SK-N-SH treated with all-trans-retinoic acid at 6 μM for 48 hours (cell line): ENCODE measurements around the gene SP5.

Experiments
- ATAC-seq: fragments of 200-7000 bp; cut with Tn5 transposase; 3 replicates; pipeline ENCODE4 v1.9.1; 2020; ENCODE audit warnings: mild to moderate bottlenecking, moderate library complexity
- CREB5 ChIP-seq: fragments of 250-450 bp; sonication (Bioruptor Pico); IDR thresholded peaks from 2 replicates; pipeline ENCODE4 v1.5.1; 2020; ENCODE audit warnings: low read depth, mild to moderate bottlenecking, moderate library complexity
- ESRRG ChIP-seq: fragments of 250-450 bp; sonication (Bioruptor Pico); IDR thresholded peaks from 2 replicates; pipeline ENCODE4 v1.6.1; 2021; ENCODE audit warnings: mild to moderate bottlenecking
- GLIS3 ChIP-seq: fragments of 250-450 bp; sonication (Bioruptor Pico); IDR thresholded peaks from 2 replicates; pipeline ENCODE4 v1.5.0; 2020; ENCODE audit warnings: mild to moderate bottlenecking, moderate library complexity
- ISL1 ChIP-seq: fragments of 250-450 bp; sonication (Bioruptor Pico); IDR thresholded peaks from 2 replicates; pipeline ENCODE4 v2.1.2; 2022; ENCODE audit warnings: mild to moderate bottlenecking, moderate library complexity
- OSR1 ChIP-seq: fragments of 250-450 bp; sonication (Bioruptor Pico); IDR thresholded peaks from 2 replicates; pipeline ENCODE4 v1.8.0; 2022; ENCODE audit warnings: moderate library complexity, mild to moderate bottlenecking, inconsistent platforms
- PPARA ChIP-seq: fragments of 250-450 bp; sonication (Bioruptor Pico); IDR thresholded peaks from 2 replicates; pipeline ENCODE4 v1.5.0; 2020; ENCODE audit warnings: mild to moderate bottlenecking, borderline replicate concordance
- RARB ChIP-seq: fragments of 250-450 bp; sonication (Bioruptor Pico); IDR thresholded peaks from 2 replicates; pipeline ENCODE4 v1.8.0; 2021; ENCODE audit warnings: mild to moderate bottlenecking, moderate library complexity
- ZFP3 ChIP-seq: fragments of 250-450 bp; sonication (Bioruptor Pico); IDR thresholded peaks from 2 replicates; pipeline ENCODE4 v1.5.0; 2020; ENCODE audit warnings: mild to moderate bottlenecking, moderate library complexity
- ZNF70 ChIP-seq: fragments of 450-650 bp; formaldehyde crosslinking; IDR thresholded peaks from 2 replicates; pipeline ENCODE4 v1.5.0; 2020; ENCODE audit warnings: mild to moderate bottlenecking, moderate library complexity
- ZNF8 ChIP-seq: fragments of 450-650 bp; formaldehyde crosslinking; IDR thresholded peaks from 2 replicates; pipeline ENCODE4 v1.5.0; 2020; ENCODE audit warnings: mild to moderate bottlenecking, moderate library complexity
- TF ChIP-seq, protein P1 (sequence below): fragments of 250-450 bp; sonication (Bioruptor Pico); IDR thresholded peaks from 2 replicates; pipeline ENCODE4 v1.8.0; 2020; ENCODE audit warnings: mild to moderate bottlenecking, moderate library complexity, borderline replicate concordance
- TF ChIP-seq, protein P2 (sequence below): fragments of 250-450 bp; sonication (Bioruptor Pico); IDR thresholded peaks from 2 replicates; pipeline ENCODE4 v1.5.1; 2021; ENCODE audit warnings: mild to moderate bottlenecking, moderate library complexity
- TF ChIP-seq, protein P3 (sequence below): fragments of 250-450 bp; sonication (Bioruptor Pico); IDR thresholded peaks from 2 replicates; pipeline ENCODE4 v1.5.0; 2020; ENCODE audit warnings: mild to moderate bottlenecking, moderate library complexity
- TF ChIP-seq, protein P4 (sequence below): fragments of 250-450 bp; sonication (Bioruptor Pico); IDR thresholded peaks from 2 replicates; pipeline ENCODE4 v1.8.0; 2021; ENCODE audit warnings: low read depth, mild to moderate bottlenecking, moderate library complexity, borderline replicate concordance

Gene SP5

DNA sequence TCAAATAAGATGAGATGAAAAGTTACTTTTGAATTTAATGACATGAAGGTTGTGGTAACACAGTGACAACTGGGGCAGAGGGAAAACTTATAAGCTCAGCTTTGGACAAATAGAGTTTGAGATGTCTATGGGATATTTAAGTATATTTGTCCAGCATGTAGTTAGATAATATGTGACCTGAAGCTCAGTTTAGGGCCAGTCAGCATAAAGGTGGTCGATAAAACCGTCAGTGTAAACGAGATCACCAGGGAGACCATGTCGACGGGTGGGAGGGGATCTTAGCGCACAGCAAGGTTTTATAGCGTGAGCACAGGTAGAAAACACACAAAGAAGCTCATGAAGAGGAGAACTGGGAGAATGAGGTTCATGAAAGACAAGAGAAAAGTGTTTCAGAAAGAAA, 47.6 kb downstream of the SP5 start:
- no peak for ATAC-seq
- TF ChIP-seq ESRRG (CRISPR knock-in tag) (no peak), ZFP3 (no peak), ZNF8 (no peak), RARB (CRISPR knock-in tag) (no peak), OSR1 (no peak), ZNF70 (CRISPR knock-in tag) (no peak), GLIS3 (no peak), CREB5 (CRISPR knock-in tag) (no peak), PPARA (CRISPR knock-in tag) (no peak)
- TF ChIP-seq, protein P1, sequence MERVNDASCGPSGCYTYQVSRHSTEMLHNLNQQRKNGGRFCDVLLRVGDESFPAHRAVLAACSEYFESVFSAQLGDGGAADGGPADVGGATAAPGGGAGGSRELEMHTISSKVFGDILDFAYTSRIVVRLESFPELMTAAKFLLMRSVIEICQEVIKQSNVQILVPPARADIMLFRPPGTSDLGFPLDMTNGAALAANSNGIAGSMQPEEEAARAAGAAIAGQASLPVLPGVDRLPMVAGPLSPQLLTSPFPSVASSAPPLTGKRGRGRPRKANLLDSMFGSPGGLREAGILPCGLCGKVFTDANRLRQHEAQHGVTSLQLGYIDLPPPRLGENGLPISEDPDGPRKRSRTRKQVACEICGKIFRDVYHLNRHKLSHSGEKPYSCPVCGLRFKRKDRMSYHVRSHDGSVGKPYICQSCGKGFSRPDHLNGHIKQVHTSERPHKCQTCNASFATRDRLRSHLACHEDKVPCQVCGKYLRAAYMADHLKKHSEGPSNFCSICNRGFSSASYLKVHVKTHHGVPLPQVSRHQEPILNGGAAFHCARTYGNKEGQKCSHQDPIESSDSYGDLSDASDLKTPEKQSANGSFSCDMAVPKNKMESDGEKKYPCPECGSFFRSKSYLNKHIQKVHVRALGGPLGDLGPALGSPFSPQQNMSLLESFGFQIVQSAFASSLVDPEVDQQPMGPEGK (CRISPR knock-in tag): no peak
- TF ChIP-seq, protein P2, sequence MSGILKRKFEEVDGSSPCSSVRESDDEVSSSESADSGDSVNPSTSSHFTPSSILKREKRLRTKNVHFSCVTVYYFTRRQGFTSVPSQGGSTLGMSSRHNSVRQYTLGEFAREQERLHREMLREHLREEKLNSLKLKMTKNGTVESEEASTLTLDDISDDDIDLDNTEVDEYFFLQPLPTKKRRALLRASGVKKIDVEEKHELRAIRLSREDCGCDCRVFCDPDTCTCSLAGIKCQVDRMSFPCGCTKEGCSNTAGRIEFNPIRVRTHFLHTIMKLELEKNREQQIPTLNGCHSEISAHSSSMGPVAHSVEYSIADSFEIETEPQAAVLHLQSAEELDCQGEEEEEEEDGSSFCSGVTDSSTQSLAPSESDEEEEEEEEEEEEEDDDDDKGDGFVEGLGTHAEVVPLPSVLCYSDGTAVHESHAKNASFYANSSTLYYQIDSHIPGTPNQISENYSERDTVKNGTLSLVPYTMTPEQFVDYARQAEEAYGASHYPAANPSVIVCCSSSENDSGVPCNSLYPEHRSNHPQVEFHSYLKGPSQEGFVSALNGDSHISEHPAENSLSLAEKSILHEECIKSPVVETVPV (CRISPR knock-in tag): no peak
- TF ChIP-seq, protein P3, sequence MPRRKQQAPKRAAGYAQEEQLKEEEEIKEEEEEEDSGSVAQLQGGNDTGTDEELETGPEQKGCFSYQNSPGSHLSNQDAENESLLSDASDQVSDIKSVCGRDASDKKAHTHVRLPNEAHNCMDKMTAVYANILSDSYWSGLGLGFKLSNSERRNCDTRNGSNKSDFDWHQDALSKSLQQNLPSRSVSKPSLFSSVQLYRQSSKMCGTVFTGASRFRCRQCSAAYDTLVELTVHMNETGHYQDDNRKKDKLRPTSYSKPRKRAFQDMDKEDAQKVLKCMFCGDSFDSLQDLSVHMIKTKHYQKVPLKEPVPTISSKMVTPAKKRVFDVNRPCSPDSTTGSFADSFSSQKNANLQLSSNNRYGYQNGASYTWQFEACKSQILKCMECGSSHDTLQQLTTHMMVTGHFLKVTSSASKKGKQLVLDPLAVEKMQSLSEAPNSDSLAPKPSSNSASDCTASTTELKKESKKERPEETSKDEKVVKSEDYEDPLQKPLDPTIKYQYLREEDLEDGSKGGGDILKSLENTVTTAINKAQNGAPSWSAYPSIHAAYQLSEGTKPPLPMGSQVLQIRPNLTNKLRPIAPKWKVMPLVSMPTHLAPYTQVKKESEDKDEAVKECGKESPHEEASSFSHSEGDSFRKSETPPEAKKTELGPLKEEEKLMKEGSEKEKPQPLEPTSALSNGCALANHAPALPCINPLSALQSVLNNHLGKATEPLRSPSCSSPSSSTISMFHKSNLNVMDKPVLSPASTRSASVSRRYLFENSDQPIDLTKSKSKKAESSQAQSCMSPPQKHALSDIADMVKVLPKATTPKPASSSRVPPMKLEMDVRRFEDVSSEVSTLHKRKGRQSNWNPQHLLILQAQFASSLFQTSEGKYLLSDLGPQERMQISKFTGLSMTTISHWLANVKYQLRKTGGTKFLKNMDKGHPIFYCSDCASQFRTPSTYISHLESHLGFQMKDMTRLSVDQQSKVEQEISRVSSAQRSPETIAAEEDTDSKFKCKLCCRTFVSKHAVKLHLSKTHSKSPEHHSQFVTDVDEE (CRISPR knock-in tag): no peak
- TF ChIP-seq, protein P4, sequence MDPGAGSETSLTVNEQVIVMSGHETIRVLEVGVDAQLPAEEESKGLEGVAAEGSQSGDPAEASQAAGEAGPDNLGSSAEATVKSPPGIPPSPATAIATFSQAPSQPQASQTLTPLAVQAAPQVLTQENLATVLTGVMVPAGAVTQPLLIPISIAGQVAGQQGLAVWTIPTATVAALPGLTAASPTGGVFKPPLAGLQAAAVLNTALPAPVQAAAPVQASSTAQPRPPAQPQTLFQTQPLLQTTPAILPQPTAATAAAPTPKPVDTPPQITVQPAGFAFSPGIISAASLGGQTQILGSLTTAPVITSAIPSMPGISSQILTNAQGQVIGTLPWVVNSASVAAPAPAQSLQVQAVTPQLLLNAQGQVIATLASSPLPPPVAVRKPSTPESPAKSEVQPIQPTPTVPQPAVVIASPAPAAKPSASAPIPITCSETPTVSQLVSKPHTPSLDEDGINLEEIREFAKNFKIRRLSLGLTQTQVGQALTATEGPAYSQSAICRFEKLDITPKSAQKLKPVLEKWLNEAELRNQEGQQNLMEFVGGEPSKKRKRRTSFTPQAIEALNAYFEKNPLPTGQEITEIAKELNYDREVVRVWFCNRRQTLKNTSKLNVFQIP (CRISPR knock-in tag): no peak

DNA sequence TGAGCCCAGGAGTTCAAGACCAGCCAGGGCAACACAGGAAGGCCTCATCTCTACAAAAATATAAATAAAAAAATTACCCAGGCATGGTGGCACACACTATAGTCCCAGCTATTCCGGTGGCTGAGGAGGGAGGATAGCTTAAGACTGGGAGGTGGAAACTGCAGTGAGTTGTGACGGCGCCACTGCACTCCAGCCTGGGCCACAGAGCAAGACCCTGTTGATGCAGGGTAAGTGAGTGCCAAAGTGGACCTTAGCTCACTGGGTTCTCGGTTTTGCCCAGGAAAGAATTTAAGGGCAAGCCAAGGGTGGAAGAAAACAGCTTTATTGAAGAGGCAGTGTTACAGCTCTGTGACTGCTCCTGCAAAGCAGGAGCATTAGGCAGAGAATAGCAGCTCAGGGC, 48.1 kb downstream of the SP5 start:
- TF ChIP-seq ISL1: no peak
- TF ChIP-seq CREB5 (CRISPR knock-in tag): no peak
- TF ChIP-seq, protein P2 (CRISPR knock-in tag): no peak
- TF ChIP-seq ZNF8: no peak
- TF ChIP-seq, protein P1 (CRISPR knock-in tag): no peak
- ATAC-seq: no peak

GRCh38 chr2:170764880-170765261, 49.7 kb downstream of the SP5 start:
- TF ChIP-seq PPARA (CRISPR knock-in tag): no peak
- TF ChIP-seq, protein P2 (CRISPR knock-in tag): no peak
- TF ChIP-seq, protein P1 (CRISPR knock-in tag): no peak
- TF ChIP-seq, protein P4 (CRISPR knock-in tag): no peak
- ATAC-seq: no peak
